GM18867 (cell line): ENCODE results near the gene EHD4.

ENCODE experiments used
- ATAC-seq: cut with Tn5 transposase; IDR thresholded peaks from one replicate; pipeline ENCODE4 v1.9.1; 2021; ENCODE audit warnings: mild to moderate bottlenecking, moderate library complexity; ENCODE audit not compliant: unreplicated experiment

The EHD4 gene

DNA sequence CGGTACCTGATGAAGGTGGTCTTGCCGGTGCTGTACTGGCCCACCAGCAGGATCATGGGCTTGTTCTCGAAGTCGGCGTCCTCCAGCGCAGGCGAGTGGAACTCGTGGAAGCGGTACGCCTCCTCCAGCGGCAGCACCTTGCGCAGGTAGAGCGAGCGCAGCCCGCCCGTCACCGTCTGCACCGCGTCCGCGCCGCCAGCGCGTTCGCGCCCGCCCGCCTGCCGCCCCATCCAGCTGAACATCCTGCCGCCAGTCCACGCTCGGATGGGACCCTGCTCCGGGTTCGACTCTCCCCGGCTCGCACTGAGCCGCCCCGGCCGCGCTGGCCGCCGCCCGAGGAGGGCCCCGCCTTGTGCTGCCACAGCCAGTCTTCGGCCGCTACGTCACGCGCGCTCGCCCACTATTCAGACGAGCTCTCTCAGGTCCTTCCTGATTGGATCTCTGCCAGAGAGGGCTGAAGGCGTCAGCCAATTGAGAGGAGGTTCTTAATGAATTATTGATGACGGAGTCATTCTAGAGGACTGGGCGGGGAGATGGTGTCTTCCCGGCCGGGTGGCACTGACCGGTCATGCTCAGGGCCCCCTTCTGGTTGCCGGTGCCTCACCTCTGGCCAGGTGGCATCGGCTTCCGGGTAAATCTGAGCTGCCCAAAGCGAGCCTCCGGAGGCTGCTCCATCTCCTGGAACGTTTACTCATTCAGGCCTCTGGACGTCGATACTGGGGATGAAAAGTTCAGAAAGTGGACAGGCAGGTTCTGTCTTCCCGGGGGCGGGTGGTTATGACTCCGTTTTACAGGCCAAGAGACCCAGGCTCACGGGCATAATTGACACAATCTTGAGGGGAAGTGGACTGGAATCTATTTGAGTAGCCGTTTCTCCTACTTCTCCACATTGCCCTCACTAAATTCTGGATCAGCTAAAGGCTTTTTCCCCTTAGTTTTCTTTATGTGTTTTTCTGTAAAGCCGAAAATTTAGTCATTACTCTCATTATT, at the start of gene EHD4:
Gene EHD4 (minus strand): TSS at position 305 of the 990 bp plus-strand sequence. CDS start 63 bp downstream, at position 242.
- ATAC-seq, result peak; percentile 82

DNA sequence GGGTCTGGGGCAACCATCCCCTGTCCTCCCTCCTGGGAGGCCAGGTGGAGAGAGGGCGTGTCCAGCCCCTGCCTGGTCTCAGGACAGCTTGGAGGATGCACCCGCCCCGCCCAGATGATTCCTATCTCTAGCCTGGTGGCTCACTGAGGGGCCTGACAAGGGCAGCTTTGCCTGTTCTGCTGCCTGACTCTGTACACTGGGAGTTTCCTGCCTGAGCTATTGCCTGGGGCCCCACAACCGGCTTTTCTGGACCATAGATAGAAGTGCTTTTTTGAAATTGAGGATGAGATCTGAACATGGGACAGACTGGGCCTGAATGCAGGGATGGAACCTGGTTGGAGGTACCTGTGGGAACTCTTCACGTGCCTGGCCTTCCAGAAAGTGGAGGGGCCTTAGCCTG, 49.2 kb upstream of the EHD4 start:
- ATAC-seq, result no peak

- ATAC-seq, result no peak
Observed at GRCh38 chr15:42020713-42021273, 48.4 kb upstream of the EHD4 start, which contains the start of gene PLA2G4E. Gene PLA2G4E (minus strand): TSS chr15:42021042. CDS start chr15:42021030, 12 bp downstream.

GRCh38 chr15:42018306-42019224, 46.2 kb upstream of the EHD4 start:
- ATAC-seq, result no peak

DNA sequence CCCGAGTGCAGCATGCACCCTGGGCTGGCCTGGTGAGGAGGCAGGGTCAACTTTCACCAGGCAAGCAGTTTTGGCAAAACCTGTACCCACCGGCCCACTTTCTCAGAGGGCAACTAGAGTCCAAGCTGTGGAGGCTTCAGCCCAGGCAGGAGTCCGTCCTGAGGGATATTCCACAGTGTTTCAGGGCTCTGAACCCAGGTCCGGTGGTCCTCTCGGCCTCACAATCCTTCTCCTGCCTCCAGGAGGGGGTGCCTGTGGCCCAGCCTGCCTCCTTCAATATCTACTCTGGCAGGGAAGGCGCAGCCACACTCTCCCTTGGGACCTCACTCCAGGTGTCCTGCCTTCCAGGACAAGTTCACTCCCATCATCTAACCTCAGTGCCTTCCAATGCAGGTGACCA, 44.6 kb upstream of the EHD4 start:
- no peak for ATAC-seq

DNA sequence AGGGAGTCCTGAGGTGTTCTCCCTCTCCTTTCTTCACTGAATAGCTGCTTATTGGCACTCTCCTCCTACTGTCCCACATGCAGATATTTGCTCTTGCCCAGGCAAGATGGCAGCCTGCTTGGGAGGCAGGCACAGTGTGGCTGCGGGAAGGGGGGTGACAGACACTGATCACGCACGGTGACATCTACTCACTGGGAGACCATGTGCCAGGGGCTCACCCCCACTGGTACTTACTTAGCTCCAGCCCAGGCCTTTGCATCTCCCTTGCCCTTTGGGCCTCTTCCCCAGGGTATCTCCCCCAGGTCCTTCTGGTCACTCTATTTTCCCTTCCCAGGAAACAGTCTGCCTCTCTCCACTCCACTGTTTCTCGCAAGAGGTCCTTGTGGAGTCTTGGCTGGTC, 42.0 kb upstream of the EHD4 start:
- ATAC-seq, result no peak

- no peak for ATAC-seq
Observed at GRCh38 chr15:42012928-42013482, 40.6 kb upstream of the EHD4 start.

- ATAC-seq, result no peak
Observed at GRCh38 chr15:42012241-42012640, 39.9 kb upstream of the EHD4 start.

GRCh38 chr15:42011074-42011473, 38.7 kb upstream of the EHD4 start:
- ATAC-seq, result no peak

DNA sequence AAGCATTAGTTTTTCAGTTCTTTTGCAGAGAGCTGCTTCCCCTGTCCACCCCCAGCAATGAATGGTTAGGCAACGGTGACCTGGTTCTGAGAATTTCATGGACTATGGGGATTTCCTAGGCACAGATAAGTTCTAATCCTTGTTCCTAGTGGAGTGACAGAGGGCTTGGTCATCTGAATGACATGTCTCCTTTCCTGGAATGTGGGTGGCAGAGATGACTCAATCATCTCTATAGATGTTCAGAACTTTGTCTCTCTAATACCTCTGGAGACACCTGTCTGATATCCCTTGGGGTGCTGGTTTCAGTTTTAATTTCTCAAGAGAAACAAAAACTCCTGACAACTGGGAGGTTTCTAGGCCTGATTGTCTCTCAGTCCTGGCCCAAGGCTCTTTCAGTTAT, 38.1 kb upstream of the EHD4 start:
- no peak for ATAC-seq

GRCh38 chr15:42009474-42009873, 37.1 kb upstream of the EHD4 start:
- ATAC-seq, result no peak

- no peak for ATAC-seq
Observed at GRCh38 chr15:42009022-42009421, 36.7 kb upstream of the EHD4 start.

- no peak for ATAC-seq
Observed at GRCh38 chr15:42007386-42007785, 35.0 kb upstream of the EHD4 start.

- ATAC-seq, result no peak
Observed at GRCh38 chr15:42002333-42002732, 30.0 kb upstream of the EHD4 start.

- no peak for ATAC-seq
Observed at GRCh38 chr15:42001236-42001635, 28.9 kb upstream of the EHD4 start.

GRCh38 chr15:41999290-42000285, 27.2 kb upstream of the EHD4 start:
- no peak for ATAC-seq

GRCh38 chr15:41997845-41998244, 25.5 kb upstream of the EHD4 start:
- no peak for ATAC-seq

DNA sequence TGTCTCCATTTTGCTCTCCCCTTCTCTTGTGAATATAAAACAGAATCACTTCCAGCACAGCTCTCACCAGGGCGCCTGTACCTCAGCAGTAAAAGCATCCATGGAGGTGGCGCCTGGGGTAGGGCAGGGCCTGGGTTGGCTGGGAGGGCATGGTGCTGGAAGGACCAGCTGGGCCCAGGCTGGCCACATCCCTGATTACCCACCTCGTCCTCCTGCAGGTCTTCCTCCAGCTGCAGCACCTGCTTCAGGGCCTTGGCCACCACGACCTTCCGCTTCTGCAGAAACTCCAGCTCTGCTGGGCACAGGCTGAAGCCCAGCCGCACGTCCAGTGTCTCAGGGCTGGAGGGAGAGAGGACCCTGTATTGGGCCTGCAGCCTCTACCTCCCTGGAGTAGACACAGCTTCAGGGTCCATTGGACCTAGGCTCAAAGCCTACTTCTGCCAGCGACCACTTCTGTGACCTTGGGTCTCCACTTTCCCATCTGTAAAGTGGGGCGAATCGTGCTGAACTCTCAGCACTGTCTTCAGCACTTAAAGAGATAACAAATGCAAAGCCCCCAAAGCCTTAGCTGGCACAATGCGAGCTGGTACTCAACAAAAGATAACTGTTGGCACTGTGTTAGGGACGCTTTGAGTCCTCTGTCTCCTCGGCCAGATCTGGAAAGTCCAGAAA, 24.7 kb upstream of the EHD4 start:
- ATAC-seq, result no peak

- no peak for ATAC-seq
Observed at GRCh38 chr15:41996376-41996775, 24.0 kb upstream of the EHD4 start.
